HCT116 (cell line): Measurements from ENCODE around the gene UAP1L1. TPM values are rescaled to one million over a fixed set of nuclear protein-coding genes. Genes with fewer than 3 reads are reported as not detected.

Source experiments
- ATAC-seq: fragments of 200-7000 bp; cut with Tn5 transposase; 2 replicates; pipeline ENCODE4 v1.9.1; 2020; ENCODE audit warnings: mild to moderate bottlenecking, moderate library complexity
- BruUV-seq: library from RNA; stranded (reverse); fragments of 400-500 nt; replicated peaks from 2 replicates; lab custom pipeline; 2021; lab: Mats Ljungman, UMichigan
- CTCF ChIA-PET: fragments of 300-600 bp; sonication (Branson Sonifier 250); formaldehyde crosslinking; loops from one replicate; lab custom pipeline; 2021; ENCODE audit warnings: antibody characterized with exemption; lab: Charles Lee
- POLR2A ChIA-PET: fragments of 300-600, 350-600 bp; sonication (Branson Sonifier 250); formaldehyde crosslinking; loops from one replicate; lab custom pipeline; 2021; ENCODE audit warnings: antibody characterized with exemption; lab: Charles Lee
- RAD21 ChIA-PET, 2 experiments: fragments of 300-600 bp; sonication (Branson Sonifier 250); formaldehyde crosslinking; loops; one replicate each; lab custom pipeline; 2023; ENCODE audit warnings: low total read pairs in 2 of 2; ENCODE audit not compliant: uncharacterized antibody in 2 of 2, unreplicated experiment in 2 of 2, low non-redundant PET in 1 of 2; lab: Charles Lee
- DNase-seq: peaks from one replicate; pipeline ENCODE4 v3.0.0-alpha.2; 2010; ENCODE audit warnings: low read depth, low spot score
- H2AFZ ChIP-seq: fragments of 200-600 bp; shearing (Covaris generic), sonication (generic); 2 replicates; pipeline ENCODE4 v1.6.1; 2017; ENCODE audit warnings: low read depth, mixed run types, mixed read lengths, antibody characterized with exemption, low read length; ENCODE audit not compliant: poor library complexity, severe bottlenecking
- H3K27ac ChIP-seq: 2 replicates; pipeline ENCODE4 v1.5.1; 2012; ENCODE audit warnings: low read depth, low read length
- H3K27me3 ChIP-seq: fragments of 200-600 bp; sonication (generic); 2 replicates; pipeline ENCODE4 v1.6.1; 2016; ENCODE audit warnings: mixed run types, low read length, mixed read lengths; ENCODE audit not compliant: insufficient read depth
- H3K36me3 ChIP-seq, 2 experiments: fragments of 200-500 bp in 1 of 2; fragments of 200-600 bp in 1 of 2; sonication (Bioruptor generic) in 1 of 2; sonication (generic) in 1 of 2; 2 replicates each; pipeline versions ENCODE4 v1.5.1 to v1.6.1; 2014 to 2016; ENCODE audit warnings: low read length in 2 of 2, inconsistent platforms in 1 of 2, mixed read lengths in 1 of 2, mixed run types in 1 of 2; ENCODE audit not compliant: insufficient read depth in 2 of 2, control insufficient read depth in 1 of 2
- H3K4me1 ChIP-seq, 2 experiments: fragments of 200-600 bp in 1 of 2; sonication (generic) in 1 of 2; 2 replicates each; pipeline versions ENCODE4 v1.5.1 to v1.6.1; 2012 to 2017; ENCODE audit warnings: low read length in 2 of 2, inconsistent platforms in 1 of 2, mild to moderate bottlenecking in 1 of 2, mixed read lengths in 1 of 2, mixed run types in 1 of 2, moderate library complexity in 1 of 2; ENCODE audit not compliant: insufficient read depth in 2 of 2, control insufficient read depth in 1 of 2
- H3K4me2 ChIP-seq: fragments of 200-600 bp; sonication (generic); 2 replicates; pipeline ENCODE4 v1.6.1; 2017; ENCODE audit warnings: mixed run types, low read length, mixed read lengths
- H3K4me3 ChIP-seq, 2 experiments: fragments of 200-600 bp in 1 of 2; sonication (generic) in 1 of 2; replicated peaks in 1 of 2; 2 replicates each; pipeline ENCODE4 v1.5.1; 2011 to 2016; ENCODE audit warnings: low read length in 2 of 2, control low read depth in 1 of 2, low read depth in 1 of 2, mild to moderate bottlenecking in 1 of 2, mixed read lengths in 1 of 2, mixed run types in 1 of 2
- H3K79me2 ChIP-seq: fragments of 200-600 bp; sonication (generic); 2 replicates; pipeline ENCODE4 v1.6.1; 2017; ENCODE audit warnings: mild to moderate bottlenecking, mixed run types, low read length, moderate library complexity, mixed read lengths; ENCODE audit not compliant: insufficient read depth
- H3K9ac ChIP-seq: fragments of 200-600 bp; sonication (generic); 2 replicates; pipeline ENCODE4 v1.6.1; 2016; ENCODE audit warnings: low read length, mixed read lengths
- H3K9me2 ChIP-seq: fragments of 200-600 bp; sonication (generic), shearing (Covaris generic); 2 replicates; pipeline ENCODE4 v1.6.1; 2017; ENCODE audit warnings: mixed run types, mild to moderate bottlenecking, moderate library complexity; ENCODE audit not compliant: insufficient read depth
- H3K9me3 ChIP-seq, 2 experiments: fragments of 200-500 bp in 1 of 2; fragments of 200-600 bp in 1 of 2; sonication (Bioruptor generic) in 1 of 2; sonication (generic) in 1 of 2; 2 replicates each; pipeline ENCODE4 v1.6.1; 2014 to 2017; ENCODE audit warnings: low read length in 2 of 2, mixed read lengths in 2 of 2, inconsistent platforms in 1 of 2, low read depth in 1 of 2, mild to moderate bottlenecking in 1 of 2, mixed run types in 1 of 2, moderate library complexity in 1 of 2; ENCODE audit not compliant: control insufficient read depth in 1 of 2, insufficient read depth in 1 of 2
- H4K20me1 ChIP-seq: fragments of 200-600 bp; sonication (generic), shearing (Covaris generic); 2 replicates; pipeline ENCODE4 v1.6.1; 2017; ENCODE audit warnings: mixed run types, mild to moderate bottlenecking, moderate library complexity; ENCODE audit not compliant: insufficient read depth
- EGR1 ChIP-seq: IDR thresholded peaks from 2 replicates; pipeline ENCODE4 v1.6.1; 2012; ENCODE audit warnings: low read depth
- EZH2 ChIP-seq: fragments of 200-600 bp; sonication (generic); IDR thresholded peaks from 2 replicates; pipeline ENCODE4 v1.6.1; 2017; ENCODE audit warnings: antibody characterized with exemption, mixed run types
- FOSL1 ChIP-seq: IDR thresholded peaks from 2 replicates; pipeline ENCODE4 v1.6.1; 2012; ENCODE audit warnings: low read depth
- POLR2AphosphoS5 ChIP-seq: IDR thresholded peaks from 2 replicates; pipeline ENCODE4 v1.6.1; 2011; ENCODE audit warnings: mild to moderate bottlenecking, low read depth, low read length, moderate library complexity
- RAD21 ChIP-seq: IDR thresholded peaks from 2 replicates; pipeline ENCODE4 v1.6.1; 2012; ENCODE audit warnings: low read depth, mild to moderate bottlenecking
- TCF7L2 ChIP-seq: IDR thresholded peaks from 2 replicates; pipeline ENCODE4 v1.7.0; 2011; ENCODE audit warnings: borderline replicate concordance, inconsistent platforms; ENCODE audit not compliant: insufficient read depth, insufficient read length; ENCODE audit errors: extremely low read depth
- ZBTB33 ChIP-seq: IDR thresholded peaks from 2 replicates; pipeline ENCODE4 v1.6.1; 2011; ENCODE audit warnings: mild to moderate bottlenecking, low read length, moderate library complexity; ENCODE audit not compliant: insufficient replicate concordance; ENCODE audit errors: extremely low read depth
- intact Hi-C: fragments of 100-400 bp; cut with micrococcal nuclease; formaldehyde crosslinking; loops from 2 replicates; pipeline ENCODE4 v1.10.0; 2022
- total RNA-seq: library from RNA; stranded (reverse); gene quantifications from one replicate; pipeline ENCODE4 v1.2.1, GENCODE V29; 2021; ENCODE audit not compliant: unreplicated experiment
- TF ChIP-seq, protein P1 (sequence below): IDR thresholded peaks from 2 replicates; pipeline ENCODE4 v1.6.1; 2012

Gene UAP1L1
- total RNA-seq, 1 experiment from 2014 or later = 11.0 TPM

DNA sequence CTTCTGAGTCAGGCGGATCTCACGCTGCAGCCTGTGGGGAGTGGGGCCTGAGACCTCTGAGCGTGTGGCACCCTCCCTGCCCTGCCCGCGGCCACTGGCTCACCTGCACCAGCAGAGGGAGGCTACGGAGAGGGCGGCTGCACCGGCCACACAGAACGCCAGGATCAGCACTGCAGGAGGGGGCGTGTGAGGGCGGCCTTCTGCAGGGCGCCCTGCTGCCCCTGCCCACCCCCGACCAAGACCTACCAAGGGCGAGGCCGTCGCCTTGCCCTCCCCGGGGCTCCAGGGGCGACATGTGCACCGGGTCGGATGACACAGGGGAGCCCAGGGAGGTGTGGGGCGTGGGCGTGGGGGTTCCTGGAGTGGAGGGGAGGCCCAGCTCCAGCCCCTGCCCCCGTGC lies 36.7 kb upstream of the UAP1L1 start (continued):
- TF ChIP-seq, protein P1, sequence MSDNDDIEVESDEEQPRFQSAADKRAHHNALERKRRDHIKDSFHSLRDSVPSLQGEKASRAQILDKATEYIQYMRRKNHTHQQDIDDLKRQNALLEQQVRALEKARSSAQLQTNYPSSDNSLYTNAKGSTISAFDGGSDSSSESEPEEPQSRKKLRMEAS = no peak
- TF ChIP-seq POLR2AphosphoS5 = no peak
- TF ChIP-seq EGR1 = no peak
- no peak for TF ChIP-seq FOSL1
- TF ChIP-seq TCF7L2 = no peak

GRCh38 chr9:137041124-137041523 lies 36.2 kb upstream of the UAP1L1 start:
- no peak for DNase-seq
- Histone ChIP-seq H2AFZ (no peak overlapping the region), H3K9me3 (no peaks in the 10 kb centered on the region), H3K4me1 (peaks cover 12 to 23% of the 10 kb centered on the region in 2 experiments), H3K9me2 (no peaks in the 10 kb centered on the region), H3K79me2 (peaks cover 24% of the 10 kb centered on the region; the same call in 1 of the 2 replicates), H4K20me1 (no peaks in the 10 kb centered on the region), H3K36me3 (peaks cover 3 to 7% of the 10 kb centered on the region in 2 experiments; a peak in 2 of 4 replicates), H3K4me3 (no peak overlapping the region), H3K27me3 (no peaks in the 10 kb centered on the region), H3K4me2 (no peak overlapping the region), H3K9ac (no peak overlapping the region), H3K27ac (no peak overlapping the region)
- intact Hi-C loops = no loop called here
- CTCF ChIA-PET = no interaction called here
- no peak for TF ChIP-seq EZH2
- no peak for TF ChIP-seq ZBTB33
- no peak for TF ChIP-seq RAD21
- TF ChIP-seq, protein P1 = no peak
- no TSS peak for BruUV-seq
- POLR2A ChIA-PET = no interaction called here
- ATAC-seq = no peak
- RAD21 ChIA-PET = no interaction called here
